OCI-LY7 (cell line): ENCODE results near the gene MYH11.

Source experiments
- CTCF ChIP-seq: fragments of 200-600 bp; sonication (generic); conservative IDR thresholded peaks from 2 replicates; pipeline ENCODE4 v1.5.1; 2014; ENCODE audit warnings: mild to moderate bottlenecking, antibody characterized with exemption, low read length, moderate library complexity, mixed read lengths
- EZH2phosphoT487 ChIP-seq: fragments of 200-600 bp; sonication (generic); IDR thresholded peaks from 2 replicates; pipeline ENCODE4 v1.6.1; 2018; ENCODE audit warnings: low read depth, borderline replicate concordance, mild to moderate bottlenecking, mixed run types, antibody characterized with exemption, low read length, moderate library complexity, mixed read lengths

DNA sequence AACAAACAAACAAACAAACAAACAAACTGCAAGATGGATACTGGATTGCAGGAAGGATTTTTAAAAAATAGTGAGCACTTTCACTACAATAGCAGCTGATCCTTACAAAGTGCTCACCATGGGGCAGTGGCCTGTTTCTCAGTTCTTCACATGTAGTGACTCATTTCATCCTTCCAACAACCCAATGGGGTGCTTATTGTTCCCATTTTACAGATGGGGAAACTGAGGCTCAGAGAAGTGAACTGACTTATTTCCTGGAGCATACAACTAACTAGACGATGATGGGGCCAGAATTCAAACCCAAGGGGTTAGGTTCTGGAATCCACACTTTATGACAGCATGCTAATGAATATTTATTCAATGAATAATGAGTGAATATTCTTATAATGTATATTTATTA, 61.2 kb downstream of the MYH11 start:
- TF ChIP-seq CTCF (no peak), EZH2phosphoT487 (no peak)
